SK-N-SH (cell line): ENCODE data around the gene MAP4. TPM values are rescaled to one million over a fixed set of nuclear protein-coding genes. Genes with fewer than 3 reads are reported as not detected.

Source experiments
- CTCF ChIA-PET: fragments of 300-600, 350-600 bp; formaldehyde crosslinking; extraction: SDS; loops from one replicate; lab custom pipeline; 2021; lab: Yijun Ruan, JAX
- POLR2A ChIA-PET: fragments of 350-600 bp; sonication (Branson Sonifier 250); formaldehyde crosslinking; extraction: SDS; loops from one replicate; lab custom pipeline; 2020; ENCODE audit warnings: antibody characterized with exemption, inconsistent platforms; lab: Yijun Ruan, JAX
- DNase-seq: peaks from one replicate; pipeline ENCODE4 v3.0.0; 2012
- H2AFZ ChIP-seq: fragments of 200-600 bp; sonication (generic); 2 replicates; pipeline ENCODE4 v1.8.1; 2016; ENCODE audit warnings: antibody characterized with exemption, mild to moderate bottlenecking, low read depth
- H3F3A ChIP-seq: fragments of 200-600 bp; sonication (generic); replicated peaks from 2 replicates; pipeline ENCODE3; 2016; ENCODE audit warnings: antibody characterized with exemption, mild to moderate bottlenecking; ENCODE audit not compliant: insufficient read depth
- H3K27ac ChIP-seq, 2 experiments: fragments of 200-500 bp in 1 of 2; fragments of 200-600 bp in 1 of 2; sonication (Bioruptor generic) in 1 of 2; sonication (generic), shearing (Covaris generic) in 1 of 2; 2 replicates each; pipeline versions ENCODE4 v1.5.1 to v1.6.1; 2014 to 2016; ENCODE audit warnings: low read depth in 2 of 2, inconsistent platforms in 1 of 2, low read length in 1 of 2, mild to moderate bottlenecking in 1 of 2, mixed read lengths in 1 of 2
- H3K27me3 ChIP-seq: fragments of 200-600 bp; sonication (generic), shearing (Covaris generic); 2 replicates; pipeline ENCODE4 v1.6.1; 2016; ENCODE audit warnings: mixed run types; ENCODE audit not compliant: insufficient read depth
- H3K36me3 ChIP-seq, 2 experiments: fragments of 200-500 bp in 1 of 2; fragments of 200-600 bp in 1 of 2; sonication (Bioruptor generic) in 1 of 2; sonication (generic) in 1 of 2; replicated peaks in 1 of 2; 2 replicates each; pipeline versions ENCODE3 to v1.5.1; 2014 to 2016; ENCODE audit warnings: low read length in 1 of 2, mild to moderate bottlenecking in 1 of 2; ENCODE audit not compliant: insufficient read depth in 2 of 2, control insufficient read depth in 1 of 2
- H3K4me1 ChIP-seq, 2 experiments: fragments of 200-500 bp in 1 of 2; fragments of 200-600 bp in 1 of 2; sonication (Bioruptor generic) in 1 of 2; sonication (generic), shearing (Covaris generic) in 1 of 2; 2 replicates each; pipeline versions ENCODE4 v1.5.1 to v1.6.1; 2014 to 2016; ENCODE audit warnings: low read depth in 1 of 2, low read length in 1 of 2, mixed run types in 1 of 2; ENCODE audit not compliant: insufficient read depth in 2 of 2, control insufficient read depth in 1 of 2
- H3K4me2 ChIP-seq: fragments of 200-600 bp; sonication (generic), shearing (Covaris generic); 2 replicates; pipeline ENCODE4 v1.6.1; 2017; ENCODE audit warnings: mixed run types
- H3K4me3 ChIP-seq, 2 experiments: fragments of 200-500 bp in 1 of 2; fragments of 200-600 bp in 1 of 2; sonication (Bioruptor generic) in 1 of 2; sonication (generic), shearing (Covaris generic) in 1 of 2; 2 replicates each; pipeline versions ENCODE4 v1.5.1 to v1.8.1; 2014 to 2016; ENCODE audit warnings: low read depth in 2 of 2, inconsistent platforms in 1 of 2, low read length in 1 of 2, mild to moderate bottlenecking in 1 of 2, mixed read lengths in 1 of 2, moderate library complexity in 1 of 2
- H3K79me2 ChIP-seq: fragments of 200-600 bp; sonication (generic); 2 replicates; pipeline ENCODE4 v1.8.1; 2017; ENCODE audit warnings: mild to moderate bottlenecking; ENCODE audit not compliant: insufficient read depth
- H3K9ac ChIP-seq: fragments of 200-600 bp; sonication (generic); 2 replicates; pipeline ENCODE4 v1.6.1; 2017; ENCODE audit warnings: mixed run types
- H3K9me2 ChIP-seq: fragments of 200-600 bp; sonication (generic); 2 replicates; pipeline ENCODE4 v1.6.1; 2017; ENCODE audit warnings: mixed run types
- H3K9me3 ChIP-seq: fragments of 200-600 bp; sonication (generic); 2 replicates; pipeline ENCODE4 v1.6.1; 2017; ENCODE audit warnings: mixed run types, mild to moderate bottlenecking, moderate library complexity
- H4K20me1 ChIP-seq: fragments of 200-600 bp; sonication (generic); 2 replicates; pipeline ENCODE4 v1.6.1; 2017; ENCODE audit warnings: mild to moderate bottlenecking, mixed run types; ENCODE audit not compliant: insufficient read depth
- ELF1 ChIP-seq: IDR thresholded peaks from 2 replicates; pipeline ENCODE4 v1.4.0; 2012
- EP300 ChIP-seq, 2 experiments: IDR thresholded peaks; 2 replicates each; pipeline versions ENCODE4 v1.4.0 to v1.6.1; 2012; ENCODE audit warnings: borderline replicate concordance in 1 of 2, low read depth in 1 of 2, low read length in 1 of 2
- EZH2phosphoT487 ChIP-seq: fragments of 200-600 bp; sonication (generic); IDR thresholded peaks from 2 replicates; pipeline ENCODE4 v1.6.1; 2017; ENCODE audit warnings: low read depth, mixed run types, mild to moderate bottlenecking, antibody characterized with exemption, moderate library complexity, borderline replicate concordance
- FOSL2 ChIP-seq: IDR thresholded peaks from 2 replicates; pipeline ENCODE4 v1.4.0; 2012; ENCODE audit warnings: low read depth, mild to moderate bottlenecking, moderate library complexity, borderline replicate concordance
- FOXJ3 ChIP-seq: sonication (generic); formaldehyde crosslinking; IDR thresholded peaks from 2 replicates; pipeline ENCODE4 v1.5.1; 2020; ENCODE audit warnings: mild to moderate bottlenecking, missing genetic modification reagents
- GATA2 ChIP-seq: sonication (generic); formaldehyde crosslinking; IDR thresholded peaks from 2 replicates; pipeline ENCODE4 v1.5.0; 2020; ENCODE audit warnings: mild to moderate bottlenecking, missing genetic modification reagents
- IRF3 ChIP-seq: fragments of 150-350 bp; IDR thresholded peaks from 2 replicates; pipeline ENCODE4 v1.6.1; 2016; ENCODE audit warnings: mild to moderate bottlenecking, low read depth, low read length
- JUND ChIP-seq: IDR thresholded peaks from 2 replicates; pipeline ENCODE4 v1.4.0; 2012
- NFIC ChIP-seq: IDR thresholded peaks from 2 replicates; pipeline ENCODE4 v1.4.0; 2012; ENCODE audit warnings: borderline replicate concordance
- PBX3 ChIP-seq: IDR thresholded peaks from 2 replicates; pipeline ENCODE4; 2012
- POLR2AphosphoS5 ChIP-seq: IDR thresholded peaks from 2 replicates; pipeline ENCODE4 v1.6.1; 2012; ENCODE audit warnings: low read depth, low read length
- RAD21 ChIP-seq: IDR thresholded peaks from 2 replicates; pipeline ENCODE4 v1.6.1; 2012; ENCODE audit warnings: mild to moderate bottlenecking, low read length
- REST ChIP-seq: IDR thresholded peaks from 2 replicates; pipeline ENCODE4 v1.6.1; 2012; ENCODE audit warnings: mild to moderate bottlenecking, low read depth, low read length, moderate library complexity
- TCF12 ChIP-seq: IDR thresholded peaks from 2 replicates; pipeline ENCODE4 v1.4.0; 2012
- TEAD4 ChIP-seq: IDR thresholded peaks from 2 replicates; pipeline ENCODE4 v1.4.0; 2012; ENCODE audit warnings: mild to moderate bottlenecking, borderline replicate concordance; ENCODE audit not compliant: insufficient read depth
- USF1 ChIP-seq: IDR thresholded peaks from 2 replicates; pipeline ENCODE4 v1.4.0; 2012; ENCODE audit warnings: low read depth, borderline replicate concordance
- USF2 ChIP-seq: fragments of 150-350 bp; IDR thresholded peaks from 2 replicates; pipeline ENCODE4 v1.6.1; 2017; ENCODE audit warnings: antibody characterized with exemption, low read length, low read depth, borderline replicate concordance
- WGBS: methylation state at CpG from one replicate; pipeline ENCODE4 v1.1.6; 2017; ENCODE audit warnings: low lambda C conversion rate; 5-methylcytosine and 5-hydroxymethylcytosine counted together
- polyA plus RNA-seq, 3 experiments: library from polyadenylated mRNA; depleted of rRNA; stranded (reverse); fragments of >200 nt; gene quantifications; 2 replicates each; pipeline ENCODE4 v1.2.3, GENCODE V29; 2012

MAP4 gene
- polyA plus RNA-seq, 1 of the 3 experiments (the other 2 are of a cell fraction), result 121 TPM

GRCh38 chr3:47872916-47873315, 143.3 kb downstream of the MAP4 start:
- Histone ChIP-seq H3K9me2 (no peaks in the 10 kb centered on the region), H3K36me3 (peaks cover 58 to 69% of the 10 kb centered on the region in 2 experiments), H3F3A (peaks cover 4% of the 10 kb centered on the region), H3K4me1 (0 out of 4 replicates have a peak, but pooled peaks cover 0 to 5% of the 10 kb centered on the region in 2 experiments), H3K9ac (no peak overlapping the region), H3K9me3 (no peaks in the 10 kb centered on the region), H3K27me3 (no peaks in the 10 kb centered on the region), H3K27ac (no peak overlapping the region), H4K20me1 (0 out of 2 replicates have a peak, but pooled peaks cover 6% of the 10 kb centered on the region), H3K4me2 (no peak overlapping the region), H2AFZ (no peak overlapping the region), H3K79me2 (peaks cover 14% of the 10 kb centered on the region; the same call in 1 of the 2 replicates), H3K4me3 (no peak overlapping the region)
- WGBS, result 64% methylated on average over 4 of the region's 4 CpGs
- DNase-seq, result peak; percentile 41
- POLR2A ChIA-PET, result no interaction called here
- TF ChIP-seq FOXJ3 (CRISPR knock-in tag), result no peak
- no peak for TF ChIP-seq PBX3
- no peak for TF ChIP-seq REST
- no peak for TF ChIP-seq IRF3
- TF ChIP-seq RAD21, result no peak
- TF ChIP-seq EP300 (IDR thresholded peaks at IDR 0.05; ENCODE audit: borderline replicate concordance in 1 of 2, low read depth in 1 of 2, low read length in 1 of 2), result no peak
- TF ChIP-seq NFIC, result no peak
- no peak for TF ChIP-seq GATA2 (CRISPR knock-in tag)
- no peak for TF ChIP-seq TCF12
- no peak for TF ChIP-seq FOSL2
- no peak for TF ChIP-seq ELF1
- no peak for TF ChIP-seq TEAD4
- TF ChIP-seq USF1, result no peak
- TF ChIP-seq JUND, result no peak
- TF ChIP-seq USF2, result no peak
- TF ChIP-seq EZH2phosphoT487, result no peak
- no peak for TF ChIP-seq POLR2AphosphoS5
- CTCF ChIA-PET, result interaction anchor here (1.4 to 5.8 kb wide), 4 partner anchors 9 to 278 kb away, joined by 3 to 16 read pairs (median 10); no protein-coding TSS in a partner anchor
